ENCODE measurements around the gene GIMD1.

DNA sequence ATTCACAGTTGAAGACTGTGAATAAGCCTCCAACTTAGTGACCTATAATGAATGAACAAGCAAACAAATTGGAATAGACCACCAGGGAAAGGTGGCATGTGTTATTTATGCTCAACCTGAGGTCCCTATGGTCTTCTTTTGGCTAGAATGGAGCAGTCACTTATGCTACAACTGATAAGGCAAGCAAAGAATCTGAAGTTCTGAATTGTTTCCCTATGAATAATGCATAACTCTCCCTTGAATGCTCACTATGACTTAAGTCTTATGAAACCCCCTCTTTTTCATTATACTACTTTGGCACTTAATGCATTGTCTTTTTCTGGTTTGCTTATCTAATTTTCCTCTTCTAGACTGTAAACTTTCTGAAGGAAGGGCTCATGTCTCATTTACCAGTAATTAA is 2.6 kb downstream of the GIMD1 start:
- TF ChIP-seq CTCF (IDR thresholded peaks at IDR 0.05): no peak
- no peak for TF ChIP-seq EP300 (IDR thresholded peaks at IDR 0.05)
- no peak for TF ChIP-seq POLR2AphosphoS5 (IDR thresholded peaks at IDR 0.05)

All from gastroesophageal sphincter (tissue), 3 donors.